CD4-positive, alpha-beta T cell treated with Interferon gamma for 1 hour (primary cell): ENCODE results near the gene UBE2D3.
A peak's percentile ranks its signal among the peaks of the same experiment; 100 is the strongest.
"Not testable (repeated sequence)": the region's sequence is repeated elsewhere in the genome, so short reads cannot be mapped to it uniquely, and the experiment has no call there.

ENCODE experiments used
- DNase-seq: peaks from one replicate; pipeline ENCODE4 v3.0.0-alpha.2; 2020

UBE2D3 gene

GRCh38 chr4:102826890-102827673 is at the start of gene UBE2D3:
UBE2D3 (minus strand) TSS chr4:102827551; CDS start chr4:102826508, 1,043 bp downstream.
- DNase-seq: peak; percentile 95

- no peak for DNase-seq
Measured at GRCh38 chr4:102871772-102872171, 44.4 kb upstream of the UBE2D3 start.

DNA sequence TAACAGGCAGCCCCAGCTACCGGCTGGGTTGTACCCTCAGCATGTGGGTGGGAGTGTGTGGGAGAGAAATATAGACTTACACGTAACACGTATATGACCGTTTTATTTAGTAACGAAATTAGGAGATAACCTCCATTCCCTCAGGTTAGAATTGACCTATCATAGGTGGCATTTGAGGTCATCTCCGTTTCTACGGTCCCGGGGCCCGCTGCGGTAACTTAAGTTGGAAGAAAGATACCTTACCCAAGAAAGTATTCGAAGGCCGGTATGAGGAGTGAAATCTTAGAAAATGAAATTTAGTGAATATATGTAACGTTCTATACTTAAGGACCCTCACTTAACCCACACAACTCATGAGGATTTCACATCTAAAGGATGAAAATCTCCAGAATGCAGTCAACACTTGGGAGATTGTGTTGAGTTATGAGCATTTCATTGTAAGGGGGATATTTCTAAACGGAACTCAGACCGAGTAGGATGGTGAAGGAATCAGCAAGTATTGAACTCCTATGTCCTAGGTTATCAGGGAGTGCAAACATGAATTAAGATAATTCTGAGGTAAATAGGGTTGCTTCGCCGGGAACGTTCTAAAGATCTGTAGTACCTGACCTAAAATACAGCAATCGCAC is 42.3 kb upstream of the UBE2D3 start:
- DNase-seq: no peak

GRCh38 chr4:102868781-102869568 is 41.6 kb upstream of the UBE2D3 start, which contains the start of gene CISD2:
CISD2 (plus strand) TSS chr4:102868992; CDS start chr4:102869085, 93 bp downstream.
- peak; percentile 90 for DNase-seq

DNA sequence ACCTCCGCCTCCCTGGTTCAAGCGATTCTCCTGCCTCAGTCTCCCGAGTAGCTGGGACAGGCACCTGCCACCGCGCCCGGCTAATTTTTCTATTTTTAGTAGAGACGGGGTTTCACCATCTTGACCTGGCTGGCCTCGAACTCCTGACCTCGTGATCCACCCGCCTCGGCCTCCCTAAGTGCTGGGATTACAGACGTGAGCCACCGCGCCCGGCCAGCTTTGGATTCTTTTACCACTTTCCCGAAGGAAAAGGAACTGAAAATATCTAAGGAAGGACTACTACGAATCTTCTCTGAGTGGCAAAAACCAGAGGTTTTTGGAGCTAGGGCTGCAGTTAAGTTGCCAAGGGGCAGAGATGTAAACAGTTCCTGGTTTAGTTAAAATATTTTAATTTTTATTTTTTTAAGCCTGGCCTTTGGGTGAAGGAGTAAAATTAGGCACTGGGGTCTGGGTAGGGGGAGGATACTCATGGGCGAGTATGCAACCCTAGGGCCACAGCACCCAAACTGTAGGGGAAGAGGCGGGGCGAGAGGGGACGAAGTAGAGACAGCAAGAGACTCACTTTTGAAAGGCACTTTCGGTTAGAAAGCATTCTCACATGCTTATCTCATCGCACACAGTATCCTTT is 40.9 kb upstream of the UBE2D3 start:
- DNase-seq: no peak

DNA sequence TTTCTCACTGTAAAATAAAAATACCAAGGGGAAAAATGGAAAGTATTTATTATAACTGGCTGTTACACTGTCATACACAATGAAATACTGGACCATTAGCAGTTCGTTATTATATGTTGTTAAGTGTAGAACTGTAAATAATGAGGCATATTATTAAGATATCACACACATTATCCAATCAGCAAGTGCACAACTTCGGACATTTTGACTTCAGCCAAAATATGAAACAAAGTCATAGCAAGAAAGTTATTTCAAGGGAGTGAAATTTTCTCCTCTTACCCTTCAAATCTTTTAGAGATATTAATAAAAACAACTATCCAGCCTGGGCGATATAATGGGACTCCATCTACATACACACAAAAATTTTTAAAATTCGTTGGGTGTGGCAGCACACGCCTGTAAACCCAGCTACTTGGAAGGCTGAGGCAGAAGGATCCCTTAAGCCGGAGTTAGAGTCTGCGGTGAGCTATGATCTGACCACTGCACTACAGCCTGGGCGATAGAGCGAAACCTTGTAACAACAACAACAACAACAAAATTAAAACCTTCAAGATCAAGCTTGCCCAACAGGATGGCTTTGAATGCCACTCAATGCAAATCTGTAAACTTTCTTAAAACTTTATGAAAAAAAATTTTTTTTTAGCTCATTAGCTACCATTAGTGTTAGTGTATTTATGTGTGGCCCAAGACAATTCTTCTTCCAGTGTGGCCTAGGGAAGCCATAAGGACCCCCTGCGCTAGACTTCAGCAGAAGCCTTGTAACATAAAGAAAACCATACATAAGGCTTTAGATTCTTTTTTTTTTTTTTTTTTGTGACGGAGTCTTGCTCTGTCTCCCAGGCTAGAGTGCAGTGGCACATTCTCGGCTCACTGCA is 40.2 kb upstream of the UBE2D3 start:
- DNase-seq: no peak

- not testable (repeated sequence) for DNase-seq
Measured at GRCh38 chr4:102865327-102865726, 38.0 kb upstream of the UBE2D3 start.

DNA sequence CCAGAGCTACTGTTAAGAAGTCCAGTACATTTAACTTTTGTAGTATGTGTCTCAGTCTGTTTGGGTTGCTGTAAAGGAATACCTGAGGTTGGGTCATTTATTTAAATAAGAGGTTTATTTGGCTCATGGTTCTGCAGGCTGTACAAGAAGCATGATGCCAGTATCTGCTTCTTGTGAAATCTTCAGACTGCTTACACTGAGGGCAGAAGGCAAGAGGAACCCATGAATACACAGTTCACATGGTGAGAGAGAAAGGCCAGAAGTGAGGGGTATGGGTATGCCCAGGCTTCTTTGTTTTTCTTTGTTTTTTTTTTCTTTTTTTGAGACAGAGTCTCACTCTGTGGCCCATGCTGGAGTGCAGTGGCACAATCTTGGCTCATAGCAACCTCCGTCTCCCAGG is 35.4 kb upstream of the UBE2D3 start:
- DNase-seq: no peak

GRCh38 chr4:102862016-102862415 is 34.7 kb upstream of the UBE2D3 start:
- DNase-seq: no peak

- DNase-seq: no peak
Measured at GRCh38 chr4:102860611-102861324, 33.4 kb upstream of the UBE2D3 start.

GRCh38 chr4:102858828-102859464 is 31.6 kb upstream of the UBE2D3 start:
- DNase-seq: no peak

DNA sequence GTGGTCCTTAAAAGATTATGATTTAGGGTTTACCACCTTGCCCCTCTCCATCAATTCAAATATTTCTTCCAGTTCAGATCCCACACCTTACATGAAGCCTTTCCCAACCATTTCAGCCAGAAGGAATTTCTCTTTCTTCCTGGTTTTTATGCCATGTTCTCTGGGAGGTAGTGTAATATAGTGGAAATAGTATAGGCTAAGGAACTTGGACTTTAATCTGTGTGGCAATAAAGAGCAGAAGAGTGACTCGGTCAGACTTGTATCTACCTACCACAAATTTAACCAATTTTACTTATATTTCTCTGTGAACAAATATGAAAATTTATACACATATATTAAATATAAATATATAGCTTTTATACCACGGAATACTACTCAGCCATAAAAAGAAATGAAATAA is 23.0 kb upstream of the UBE2D3 start:
- no peak for DNase-seq

DNA sequence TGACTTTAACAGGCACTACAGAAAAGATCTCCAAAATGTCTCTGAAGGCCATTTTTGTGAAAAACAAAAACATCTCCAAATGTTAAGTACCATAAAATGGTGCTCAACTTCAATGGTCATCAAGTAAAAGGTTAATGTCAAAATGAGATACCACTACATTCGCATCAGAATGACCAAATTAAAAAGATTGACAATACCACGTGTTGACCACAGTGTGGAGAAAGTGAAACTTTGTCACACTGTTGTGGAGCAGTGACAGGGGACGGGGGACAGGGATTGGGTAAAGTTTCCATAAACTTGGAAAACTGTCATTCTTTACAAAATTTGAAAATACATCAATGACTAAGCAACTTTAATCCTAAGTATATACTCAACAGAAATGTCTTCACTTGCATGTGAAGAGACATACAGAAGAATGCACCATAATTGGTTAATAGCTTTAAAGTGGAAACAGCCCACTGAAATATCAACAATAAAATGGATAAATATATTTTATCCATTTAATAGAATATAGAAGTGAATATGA is 22.3 kb upstream of the UBE2D3 start:
- DNase-seq: no peak

- no peak for DNase-seq
Measured at GRCh38 chr4:102847687-102848086, 20.3 kb upstream of the UBE2D3 start.

DNA sequence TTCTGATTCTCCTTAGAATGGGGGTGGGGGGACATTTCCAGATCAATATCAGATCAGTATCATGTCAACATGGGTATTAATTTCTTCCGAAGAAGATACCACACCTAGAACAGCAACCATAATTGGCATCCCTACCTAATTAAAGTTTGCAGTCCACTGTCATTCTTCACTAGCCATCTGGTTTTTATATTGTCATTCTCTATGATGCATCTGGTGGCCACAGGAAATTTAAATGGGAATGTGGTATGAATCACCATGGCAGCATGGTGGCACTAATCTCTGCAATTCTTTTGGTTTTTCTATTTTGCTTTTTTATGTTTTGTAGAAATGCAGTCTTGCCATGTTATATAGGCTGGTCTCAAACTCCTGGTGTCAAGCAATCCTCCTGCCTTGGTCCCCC is 16.6 kb upstream of the UBE2D3 start:
- no peak for DNase-seq

- no peak for DNase-seq
Measured at GRCh38 chr4:102843273-102843672, 15.9 kb upstream of the UBE2D3 start.

GRCh38 chr4:102842367-102842766 is 15.0 kb upstream of the UBE2D3 start:
- no peak for DNase-seq

GRCh38 chr4:102836596-102836995 is 9.2 kb upstream of the UBE2D3 start:
- no peak for DNase-seq

- no peak for DNase-seq
Measured at GRCh38 chr4:102832667-102833066, 5.3 kb upstream of the UBE2D3 start.

DNA sequence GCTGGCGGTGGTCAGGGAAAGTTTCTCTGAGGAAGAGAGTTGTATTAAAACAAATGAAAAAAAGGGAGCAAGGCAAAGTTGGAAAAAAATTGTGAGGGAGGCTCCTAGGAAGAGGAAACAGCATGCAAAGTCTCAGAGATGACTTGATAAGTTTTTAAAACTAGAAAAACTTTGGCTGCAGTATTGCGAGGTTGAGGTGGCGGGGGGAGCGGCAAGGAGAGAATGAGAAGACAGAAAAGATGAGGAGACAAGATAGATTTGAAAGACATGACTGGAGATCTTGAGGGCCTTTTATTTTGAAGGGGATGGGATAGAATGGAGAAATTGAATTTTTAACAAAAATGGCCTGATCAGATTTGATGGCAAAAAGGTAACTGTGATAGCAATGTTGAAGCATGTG is 4.8 kb upstream of the UBE2D3 start:
- DNase-seq: no peak

GRCh38 chr4:102829803-102830202 is 2.5 kb upstream of the UBE2D3 start:
- DNase-seq: no peak
